Measurements from ENCODE around the gene CNTN6. TPM values are rescaled to one million over a fixed set of nuclear protein-coding genes. Genes with fewer than 3 reads are reported as not detected.

Gene CNTN6
- polyA plus RNA-seq, 2 donors: 0.01 TPM; not detected in 1

GRCh38 chr3:1147326-1147725, 54.5 kb downstream of the CNTN6 start:
- Histone ChIP-seq H3K27ac (ENCODE audit: low read depth in 2 of 2, low read length in 1 of 2) (no peak overlapping the region), H3K27me3 (ENCODE audit: control insufficient read depth in 1 of 2, insufficient read depth in 2 of 2, low read length in 2 of 2) (no peaks in the 10 kb centered on the region), H3K9me3 (ENCODE audit: control insufficient read depth in 2 of 2, insufficient read depth in 1 of 2, low read depth in 1 of 2, low read length in 1 of 2) (no peaks in the 10 kb centered on the region), H3K4me3 (ENCODE audit: low read depth in 1 of 2, low read length in 2 of 2) (no peak overlapping the region), H3K36me3 (ENCODE audit: control insufficient read depth in 2 of 2, insufficient read depth in 2 of 2, low read length in 1 of 2) (no peaks in the 10 kb centered on the region), H3K4me1 (ENCODE audit: control insufficient read depth in 2 of 2, insufficient read depth in 2 of 2, low read length in 1 of 2) (no peaks in the 10 kb centered on the region)
- WGBS, 2 donors: 46 to 67% methylated on average over 1 of the region's 1 CpG

GRCh38 chr3:1147819-1148218, 55.0 kb downstream of the CNTN6 start:
- Histone ChIP-seq H3K27ac (ENCODE audit: low read depth in 2 of 2, low read length in 1 of 2) (no peak overlapping the region), H3K4me1 (ENCODE audit: control insufficient read depth in 2 of 2, insufficient read depth in 2 of 2, low read length in 1 of 2) (no peaks in the 10 kb centered on the region), H3K27me3 (ENCODE audit: control insufficient read depth in 1 of 2, insufficient read depth in 2 of 2, low read length in 2 of 2) (no peaks in the 10 kb centered on the region), H3K4me3 (ENCODE audit: low read depth in 1 of 2, low read length in 2 of 2) (no peak overlapping the region), H3K9me3 (ENCODE audit: control insufficient read depth in 2 of 2, insufficient read depth in 1 of 2, low read depth in 1 of 2, low read length in 1 of 2) (no peaks in the 10 kb centered on the region), H3K36me3 (ENCODE audit: control insufficient read depth in 2 of 2, insufficient read depth in 2 of 2, low read length in 1 of 2) (no peaks in the 10 kb centered on the region)
- WGBS, 2 donors: 71 to 78% methylated on average over 2 of the region's 2 CpGs

GRCh38 chr3:1164101-1164500, 71.3 kb downstream of the CNTN6 start:
- no peak overlapping the region for H3K27ac ChIP-seq (ENCODE audit: low read depth in 2 of 2, low read length in 1 of 2)
- no peaks in the 10 kb centered on the region for H3K9me3 ChIP-seq (ENCODE audit: control insufficient read depth in 2 of 2, insufficient read depth in 1 of 2, low read depth in 1 of 2, low read length in 1 of 2)
- no peaks in the 10 kb centered on the region for H3K36me3 ChIP-seq (ENCODE audit: control insufficient read depth in 2 of 2, insufficient read depth in 2 of 2, low read length in 1 of 2)
- no peak overlapping the region for H3K4me3 ChIP-seq (ENCODE audit: low read depth in 1 of 2, low read length in 2 of 2)
- no peaks in the 10 kb centered on the region for H3K4me1 ChIP-seq (ENCODE audit: control insufficient read depth in 2 of 2, insufficient read depth in 2 of 2, low read length in 1 of 2)
- H3K27me3 ChIP-seq (ENCODE audit: control insufficient read depth in 1 of 2, insufficient read depth in 2 of 2, low read length in 2 of 2): no peaks in the 10 kb centered on the region
- 65% methylated on average over 2 of the region's 2 CpGs for WGBS, 2 donors

GRCh38 chr3:1171320-1171719, 78.5 kb downstream of the CNTN6 start:
- H3K9me3 ChIP-seq (ENCODE audit: control insufficient read depth in 2 of 2, insufficient read depth in 1 of 2, low read depth in 1 of 2, low read length in 1 of 2): peaks cover 2 to 3% of the 10 kb centered on the region in 2 donors
- no peak overlapping the region for H3K27ac ChIP-seq (ENCODE audit: low read depth in 2 of 2, low read length in 1 of 2)
- H3K36me3 ChIP-seq (ENCODE audit: control insufficient read depth in 2 of 2, insufficient read depth in 2 of 2, low read length in 1 of 2): no peaks in the 10 kb centered on the region
- no peaks in the 10 kb centered on the region for H3K4me1 ChIP-seq (ENCODE audit: control insufficient read depth in 2 of 2, insufficient read depth in 2 of 2, low read length in 1 of 2)
- H3K27me3 ChIP-seq (ENCODE audit: control insufficient read depth in 1 of 2, insufficient read depth in 2 of 2, low read length in 2 of 2): no peaks in the 10 kb centered on the region
- 63 to 64% methylated on average over 3 of the region's 3 CpGs for WGBS, 2 donors
- H3K4me3 ChIP-seq (ENCODE audit: low read depth in 1 of 2, low read length in 2 of 2): no peak overlapping the region

- H3K27me3 ChIP-seq (ENCODE audit: control insufficient read depth in 1 of 2, insufficient read depth in 2 of 2, low read length in 2 of 2): no peaks in the 10 kb centered on the region
- WGBS, 2 donors: 46 to 61% methylated on average over 2 of the region's 2 CpGs
These were observed 79.8 kb downstream of the CNTN6 start for GRCh38 chr3:1172644-1173043.

GRCh38 chr3:1179146-1179545, 86.3 kb downstream of the CNTN6 start:
- Histone ChIP-seq H3K27me3 (ENCODE audit: control insufficient read depth in 1 of 2, insufficient read depth in 2 of 2, low read length in 2 of 2) (no peaks in the 10 kb centered on the region), H3K9me3 (ENCODE audit: control insufficient read depth in 2 of 2, insufficient read depth in 1 of 2, low read depth in 1 of 2, low read length in 1 of 2) (peaks cover 2 to 7% of the 10 kb centered on the region in 2 donors), H3K4me1 (ENCODE audit: control insufficient read depth in 2 of 2, insufficient read depth in 2 of 2, low read length in 1 of 2) (no peaks in the 10 kb centered on the region), H3K4me3 (ENCODE audit: low read depth in 1 of 2, low read length in 2 of 2) (no peak overlapping the region), H3K36me3 (ENCODE audit: control insufficient read depth in 2 of 2, insufficient read depth in 2 of 2, low read length in 1 of 2) (no peaks in the 10 kb centered on the region), H3K27ac (ENCODE audit: low read depth in 2 of 2, low read length in 1 of 2) (no peak overlapping the region)
- WGBS, 2 donors: 46 to 49% methylated on average over 6 of the region's 6 CpGs

More at GRCh38 chr3:1172644-1173043, 79.8 kb downstream of the CNTN6 start:
- Histone ChIP-seq H3K4me1 (ENCODE audit: control insufficient read depth in 2 of 2, insufficient read depth in 2 of 2, low read length in 1 of 2) (no peaks in the 10 kb centered on the region), H3K36me3 (ENCODE audit: control insufficient read depth in 2 of 2, insufficient read depth in 2 of 2, low read length in 1 of 2) (no peaks in the 10 kb centered on the region), H3K9me3 (ENCODE audit: control insufficient read depth in 2 of 2, insufficient read depth in 1 of 2, low read depth in 1 of 2, low read length in 1 of 2) (peaks cover 2 to 3% of the 10 kb centered on the region in 2 donors), H3K4me3 (ENCODE audit: low read depth in 1 of 2, low read length in 2 of 2) (no peak overlapping the region), H3K27ac (ENCODE audit: low read depth in 2 of 2, low read length in 1 of 2) (no peak overlapping the region)

GRCh38 chr3:1183320-1184048, 90.7 kb downstream of the CNTN6 start:
- WGBS, 2 donors: 59 to 66% methylated on average over 4 of the region's 4 CpGs
- H3K9me3 ChIP-seq (ENCODE audit: control insufficient read depth in 2 of 2, insufficient read depth in 1 of 2, low read depth in 1 of 2, low read length in 1 of 2): peaks cover 2 to 6% of the 10 kb centered on the region in 2 donors
- H3K4me1 ChIP-seq (ENCODE audit: control insufficient read depth in 2 of 2, insufficient read depth in 2 of 2, low read length in 1 of 2): no peaks in the 10 kb centered on the region

GRCh38 chr3:1190569-1190968, 97.7 kb downstream of the CNTN6 start:
- Histone ChIP-seq H3K4me1 (ENCODE audit: control insufficient read depth in 2 of 2, insufficient read depth in 2 of 2, low read length in 1 of 2) (no peaks in the 10 kb centered on the region), H3K9me3 (ENCODE audit: control insufficient read depth in 2 of 2, insufficient read depth in 1 of 2, low read depth in 1 of 2, low read length in 1 of 2) (peaks cover 2% of the 10 kb centered on the region in 2 donors), H3K27me3 (ENCODE audit: control insufficient read depth in 1 of 2, insufficient read depth in 2 of 2, low read length in 2 of 2) (no peaks in the 10 kb centered on the region), H3K4me3 (ENCODE audit: low read depth in 1 of 2, low read length in 2 of 2) (no peak overlapping the region), H3K27ac (ENCODE audit: low read depth in 2 of 2, low read length in 1 of 2) (no peak overlapping the region), H3K36me3 (ENCODE audit: control insufficient read depth in 2 of 2, insufficient read depth in 2 of 2, low read length in 1 of 2) (no peaks in the 10 kb centered on the region)
- 66 to 71% methylated on average over 3 of the region's 3 CpGs for WGBS, 2 donors

More at GRCh38 chr3:1183320-1184048, 90.7 kb downstream of the CNTN6 start:
- no peak overlapping the region for H3K4me3 ChIP-seq (ENCODE audit: low read depth in 1 of 2, low read length in 2 of 2)
- no peaks in the 10 kb centered on the region for H3K27me3 ChIP-seq (ENCODE audit: control insufficient read depth in 1 of 2, insufficient read depth in 2 of 2, low read length in 2 of 2)
- no peaks in the 10 kb centered on the region for H3K36me3 ChIP-seq (ENCODE audit: control insufficient read depth in 2 of 2, insufficient read depth in 2 of 2, low read length in 1 of 2)
- H3K27ac ChIP-seq (ENCODE audit: low read depth in 2 of 2, low read length in 1 of 2): no peak overlapping the region

- Histone ChIP-seq H3K27me3 (ENCODE audit: control insufficient read depth in 1 of 2, insufficient read depth in 2 of 2, low read length in 2 of 2) (no peaks in the 10 kb centered on the region), H3K4me3 (ENCODE audit: low read depth in 1 of 2, low read length in 2 of 2) (no peak overlapping the region), H3K9me3 (ENCODE audit: control insufficient read depth in 2 of 2, insufficient read depth in 1 of 2, low read depth in 1 of 2, low read length in 1 of 2) (peaks cover 2% of the 10 kb centered on the region in 2 donors), H3K36me3 (ENCODE audit: control insufficient read depth in 2 of 2, insufficient read depth in 2 of 2, low read length in 1 of 2) (no peaks in the 10 kb centered on the region), H3K27ac (ENCODE audit: low read depth in 2 of 2, low read length in 1 of 2) (no peak overlapping the region), H3K4me1 (ENCODE audit: control insufficient read depth in 2 of 2, insufficient read depth in 2 of 2, low read length in 1 of 2) (no peaks in the 10 kb centered on the region)
- 56 to 81% methylated on average over 1 of the region's 1 CpG for WGBS, 2 donors
These were observed 98.2 kb downstream of the CNTN6 start for GRCh38 chr3:1191026-1191425.

- Histone ChIP-seq H3K4me1 (ENCODE audit: control insufficient read depth in 2 of 2, insufficient read depth in 2 of 2, low read length in 1 of 2) (no peaks in the 10 kb centered on the region), H3K36me3 (ENCODE audit: control insufficient read depth in 2 of 2, insufficient read depth in 2 of 2, low read length in 1 of 2) (no peaks in the 10 kb centered on the region), H3K27me3 (ENCODE audit: control insufficient read depth in 1 of 2, insufficient read depth in 2 of 2, low read length in 2 of 2) (no peaks in the 10 kb centered on the region), H3K9me3 (ENCODE audit: control insufficient read depth in 2 of 2, insufficient read depth in 1 of 2, low read depth in 1 of 2, low read length in 1 of 2) (no peaks in the 10 kb centered on the region), H3K4me3 (ENCODE audit: low read depth in 1 of 2, low read length in 2 of 2) (no peak overlapping the region), H3K27ac (ENCODE audit: low read depth in 2 of 2, low read length in 1 of 2) (no peak overlapping the region)
- WGBS, 2 donors: 44 to 56% methylated on average over 1 of the region's 1 CpG
These were observed 103.1 kb downstream of the CNTN6 start for GRCh38 chr3:1195947-1196346.

All from esophagus (tissue), 2 donors.